NCI-H146 (cell line): ENCODE measurements around the gene PLTP.
"Not testable (repeated sequence)": the region's sequence is repeated elsewhere in the genome, so short reads cannot be mapped to it uniquely, and the experiment has no call there.

Experiments used
- DNase-seq: peaks from one replicate; lab custom pipeline; 2025; lab: John Stamatoyannopoulos, UW

PLTP gene

GRCh38 chr20:45920462-45921336, 8.7 kb upstream of the PLTP start:
- no peak for DNase-seq

- DNase-seq: peak; percentile 55
Measured at GRCh38 chr20:45919542-45920399, 7.8 kb upstream of the PLTP start.

GRCh38 chr20:45918779-45919537, 7.0 kb upstream of the PLTP start:
- no peak for DNase-seq

- DNase-seq: no peak
Measured at GRCh38 chr20:45918182-45918737, 6.3 kb upstream of the PLTP start.

GRCh38 chr20:45917790-45918141, 5.8 kb upstream of the PLTP start:
- no peak for DNase-seq

GRCh38 chr20:45913116-45913515, 1.2 kb upstream of the PLTP start:
- no peak for DNase-seq

GRCh38 chr20:45912344-45912682, 358 bp upstream of the PLTP start:
- DNase-seq: no peak

- DNase-seq: peak; percentile 100
Measured at GRCh38 chr20:45910670-45911485, 1.1 kb downstream of the PLTP start.

GRCh38 chr20:45909817-45910669, 1.9 kb downstream of the PLTP start:
- DNase-seq: no peak

GRCh38 chr20:45909336-45909808, 2.6 kb downstream of the PLTP start:
- DNase-seq: no peak

- DNase-seq: no peak
Measured at GRCh38 chr20:45908084-45908483, 3.9 kb downstream of the PLTP start.

GRCh38 chr20:45907219-45907948, 4.6 kb downstream of the PLTP start:
- DNase-seq: no peak

- DNase-seq: no peak
Measured at GRCh38 chr20:45905505-45906079, 6.4 kb downstream of the PLTP start.

- DNase-seq: no peak
Measured at GRCh38 chr20:45904583-45905504, 7.1 kb downstream of the PLTP start.

GRCh38 chr20:45902199-45902701, 9.7 kb downstream of the PLTP start:
- no peak for DNase-seq

GRCh38 chr20:45901332-45901731, 10.6 kb downstream of the PLTP start:
- DNase-seq: not testable (repeated sequence)

- no peak for DNase-seq
Measured at GRCh38 chr20:45899046-45899835, 12.7 kb downstream of the PLTP start.
